Measurements from ENCODE around the gene EBF3. TPM values are rescaled to one million over a fixed set of nuclear protein-coding genes. Genes with fewer than 3 reads are reported as not detected.

EBF3 gene
- total and polyA plus RNA-seq, 2 donors (not counting 3 experiments of a cell fraction or from before 2014, with no cell fraction given) = 0.92 to 2.7 TPM

- CTCF ChIA-PET = no interaction called here
These were observed 53.2 kb downstream of the EBF3 start for GRCh38 chr10:129910861-129911260.

More at GRCh38 chr10:129910861-129911260, 53.2 kb downstream of the EBF3 start:
- dilution Hi-C loops (cut with MboI; ENCODE audit: extremely low pct_ligation_motif_present, low sequenced_read_pairs) = no loop called here
- no peak overlapping the region for H3K9ac ChIP-seq (replicated peaks; ENCODE audit: extremely low read depth, insufficient read depth, low read length)
- no peaks in the 10 kb centered on the region for H3K9me3 ChIP-seq (replicated peaks; ENCODE audit: control insufficient read depth, insufficient read depth, low read length)
- no peaks in the 10 kb centered on the region for H3K9me1 ChIP-seq (replicated peaks; ENCODE audit: control insufficient read depth, extremely low read depth, insufficient read depth, low read length)
- H2AFZ ChIP-seq (ENCODE audit: low read depth, low read length) = no peak overlapping the region
- H3K79me2 ChIP-seq (ENCODE audit: control insufficient read depth, insufficient read depth, low read length) = no peaks in the 10 kb centered on the region
- no peak for TF ChIP-seq EZH2 (IDR thresholded peaks at IDR 0.05; ENCODE audit: borderline replicate concordance, low read depth, low read length, severe bottlenecking)
- TF ChIP-seq POLR2AphosphoS5 (IDR thresholded peaks at IDR 0.05; ENCODE audit: insufficient read depth, low read depth, low read length) = no peak
- TF ChIP-seq JUN (IDR thresholded peaks at IDR 0.05; ENCODE audit: borderline replicate concordance, insufficient read depth, insufficient read length, low read depth) = no peak
- TF ChIP-seq, protein P1, sequence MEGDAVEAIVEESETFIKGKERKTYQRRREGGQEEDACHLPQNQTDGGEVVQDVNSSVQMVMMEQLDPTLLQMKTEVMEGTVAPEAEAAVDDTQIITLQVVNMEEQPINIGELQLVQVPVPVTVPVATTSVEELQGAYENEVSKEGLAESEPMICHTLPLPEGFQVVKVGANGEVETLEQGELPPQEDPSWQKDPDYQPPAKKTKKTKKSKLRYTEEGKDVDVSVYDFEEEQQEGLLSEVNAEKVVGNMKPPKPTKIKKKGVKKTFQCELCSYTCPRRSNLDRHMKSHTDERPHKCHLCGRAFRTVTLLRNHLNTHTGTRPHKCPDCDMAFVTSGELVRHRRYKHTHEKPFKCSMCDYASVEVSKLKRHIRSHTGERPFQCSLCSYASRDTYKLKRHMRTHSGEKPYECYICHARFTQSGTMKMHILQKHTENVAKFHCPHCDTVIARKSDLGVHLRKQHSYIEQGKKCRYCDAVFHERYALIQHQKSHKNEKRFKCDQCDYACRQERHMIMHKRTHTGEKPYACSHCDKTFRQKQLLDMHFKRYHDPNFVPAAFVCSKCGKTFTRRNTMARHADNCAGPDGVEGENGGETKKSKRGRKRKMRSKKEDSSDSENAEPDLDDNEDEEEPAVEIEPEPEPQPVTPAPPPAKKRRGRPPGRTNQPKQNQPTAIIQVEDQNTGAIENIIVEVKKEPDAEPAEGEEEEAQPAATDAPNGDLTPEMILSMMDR (IDR thresholded peaks at IDR 0.05; ENCODE audit: extremely low read depth in 1 of 2, insufficient read depth in 1 of 2, low read depth in 1 of 2, low read length in 2 of 2) = no peak
- TF ChIP-seq GATA2 (IDR thresholded peaks at IDR 0.05; ENCODE audit: insufficient read depth, insufficient read length, low read depth, low read length) = no peak
- TF ChIP-seq, protein P2, sequence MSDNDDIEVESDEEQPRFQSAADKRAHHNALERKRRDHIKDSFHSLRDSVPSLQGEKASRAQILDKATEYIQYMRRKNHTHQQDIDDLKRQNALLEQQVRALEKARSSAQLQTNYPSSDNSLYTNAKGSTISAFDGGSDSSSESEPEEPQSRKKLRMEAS (IDR thresholded peaks at IDR 0.05; ENCODE audit: insufficient read depth, insufficient read length) = no peak
- TF ChIP-seq POLR2A (IDR thresholded peaks at IDR 0.05; ENCODE audit: low read depth, low read length) = no peak
- no peak for TF ChIP-seq FOS (IDR thresholded peaks at IDR 0.05; ENCODE audit: borderline replicate concordance, insufficient read depth, low read length)
- no peak for TF ChIP-seq MYC (IDR thresholded peaks at IDR 0.05; ENCODE audit: low read depth, low read length)
- no peak for DNase-seq (ENCODE audit: low read depth, low spot score)
- H3K4me1 ChIP-seq (ENCODE audit: control insufficient read depth, extremely low read depth, insufficient read depth, low read length) = no peaks in the 10 kb centered on the region
- POLR2A ChIA-PET = no interaction called here
- no peak overlapping the region for H3K27ac ChIP-seq (ENCODE audit: insufficient read depth, low read depth, low read length)
- H3K4me2 ChIP-seq (ENCODE audit: insufficient read depth, low read length) = no peak overlapping the region
- intact Hi-C loops (cut with micrococcal nuclease) = no loop called here
- no peak overlapping the region for H3K4me3 ChIP-seq (replicated peaks in 1 of 3; ENCODE audit: insufficient read depth in 1 of 3, low read depth in 1 of 3, low read length in 3 of 3)
- no TSS peak for BruUV-seq (replicated peaks)
- H4K20me1 ChIP-seq (replicated peaks; ENCODE audit: control insufficient read depth, extremely low read depth, insufficient read depth, low read length) = no peaks in the 10 kb centered on the region
- no peaks in the 10 kb centered on the region for H3K36me3 ChIP-seq (ENCODE audit: control insufficient read depth in 2 of 2, extremely low read depth in 1 of 2, insufficient read depth in 2 of 2, low read length in 2 of 2)
- no peaks in the 10 kb centered on the region for H3K27me3 ChIP-seq (ENCODE audit: control insufficient read depth in 2 of 2, insufficient read depth in 2 of 2, low read length in 2 of 2)
- FAIRE-seq = no peak
